ENCODE data around the gene CPEB3. TPM values are rescaled to one million over a fixed set of nuclear protein-coding genes. Genes with fewer than 3 reads are reported as not detected.
"Not testable (repeated sequence)": the region's sequence is repeated elsewhere in the genome, so short reads cannot be mapped to it uniquely, and the experiment has no call there.

Gene CPEB3
- total RNA-seq, 1 donor from 2014 or later, result 2.8 TPM

DNA sequence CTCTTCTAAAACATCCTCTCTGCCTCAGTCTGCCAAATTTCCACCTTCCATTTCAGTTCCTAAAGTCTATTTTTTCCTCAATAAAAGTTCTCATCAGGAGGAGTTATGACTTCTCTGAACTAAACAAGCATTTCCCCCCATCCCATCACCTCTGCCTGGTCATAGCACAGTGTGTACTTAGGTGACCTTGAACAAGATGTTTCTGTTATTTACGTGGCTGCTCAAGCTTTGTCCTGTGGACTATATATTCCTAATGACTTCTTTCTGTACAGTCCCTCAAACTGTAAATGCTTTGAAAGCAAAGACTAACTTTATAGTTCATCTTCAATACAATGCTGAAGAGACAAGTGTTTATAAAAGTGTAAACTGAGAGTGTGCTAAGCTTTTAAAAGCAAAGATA lies 166.9 kb downstream of the CPEB3 start:
- Histone ChIP-seq H3K27ac (peak overlapping the region; percentile 74 to 80), H3K9me3 (no peaks in the 10 kb centered on the region), H3K27me3 (no peaks in the 10 kb centered on the region), H3K4me3 (no peak overlapping the region), H3K4me1 (peaks cover 12 to 41% of the 10 kb centered on the region in 2 donors), H3K36me3 (no peaks in the 10 kb centered on the region)
- TF ChIP-seq, protein P1, sequence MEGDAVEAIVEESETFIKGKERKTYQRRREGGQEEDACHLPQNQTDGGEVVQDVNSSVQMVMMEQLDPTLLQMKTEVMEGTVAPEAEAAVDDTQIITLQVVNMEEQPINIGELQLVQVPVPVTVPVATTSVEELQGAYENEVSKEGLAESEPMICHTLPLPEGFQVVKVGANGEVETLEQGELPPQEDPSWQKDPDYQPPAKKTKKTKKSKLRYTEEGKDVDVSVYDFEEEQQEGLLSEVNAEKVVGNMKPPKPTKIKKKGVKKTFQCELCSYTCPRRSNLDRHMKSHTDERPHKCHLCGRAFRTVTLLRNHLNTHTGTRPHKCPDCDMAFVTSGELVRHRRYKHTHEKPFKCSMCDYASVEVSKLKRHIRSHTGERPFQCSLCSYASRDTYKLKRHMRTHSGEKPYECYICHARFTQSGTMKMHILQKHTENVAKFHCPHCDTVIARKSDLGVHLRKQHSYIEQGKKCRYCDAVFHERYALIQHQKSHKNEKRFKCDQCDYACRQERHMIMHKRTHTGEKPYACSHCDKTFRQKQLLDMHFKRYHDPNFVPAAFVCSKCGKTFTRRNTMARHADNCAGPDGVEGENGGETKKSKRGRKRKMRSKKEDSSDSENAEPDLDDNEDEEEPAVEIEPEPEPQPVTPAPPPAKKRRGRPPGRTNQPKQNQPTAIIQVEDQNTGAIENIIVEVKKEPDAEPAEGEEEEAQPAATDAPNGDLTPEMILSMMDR (IDR thresholded peaks at IDR 0.05), result no peak
- DNase-seq (ENCODE audit: low spot score in 2 of 2), result no peak
- intact Hi-C loops (cut with DNase I), result loop anchor here (2.0 kb wide), 1 partner anchor 19 kb away; no protein-coding TSS in a partner anchor

DNA sequence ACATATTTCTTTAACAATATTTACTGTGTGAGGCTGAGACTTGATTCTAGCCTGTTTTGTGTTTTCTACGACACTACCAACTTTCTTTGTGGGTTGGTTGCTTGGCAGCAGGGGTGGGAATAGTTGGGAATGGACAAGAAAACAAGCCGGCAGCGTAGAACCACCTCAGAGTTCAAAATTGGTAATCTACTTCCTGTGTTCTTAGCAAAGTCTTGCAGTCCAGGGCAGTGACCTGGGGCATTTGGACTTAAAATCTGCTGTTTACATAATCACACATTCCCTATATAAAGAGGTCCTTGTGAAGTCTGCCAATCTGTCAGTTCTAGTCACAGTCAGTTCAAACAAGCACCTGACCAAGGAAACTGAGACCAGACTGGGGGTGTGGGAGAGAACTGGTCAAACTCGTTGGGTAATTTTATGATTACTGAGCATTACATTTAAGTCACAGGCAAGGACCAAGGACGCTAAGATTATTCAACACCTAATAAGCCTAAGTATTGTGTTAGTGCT lies 167.9 kb downstream of the CPEB3 start:
- DNase-seq (ENCODE audit: low spot score in 2 of 2), result peak in 1 of 2 donors; percentile 70
- H3K27me3 ChIP-seq, result no peaks in the 10 kb centered on the region
- peak overlapping the region; percentile 74 to 80 for H3K27ac ChIP-seq
- no peaks in the 10 kb centered on the region for H3K9me3 ChIP-seq
- no peaks in the 10 kb centered on the region for H3K36me3 ChIP-seq
- TF ChIP-seq, protein P1 (IDR thresholded peaks at IDR 0.05), result no peak
- H3K4me1 ChIP-seq, result peaks cover 12 to 41% of the 10 kb centered on the region in 2 donors
- H3K4me3 ChIP-seq, result no peak overlapping the region
- intact Hi-C loops (cut with DNase I), result no loop called here

DNA sequence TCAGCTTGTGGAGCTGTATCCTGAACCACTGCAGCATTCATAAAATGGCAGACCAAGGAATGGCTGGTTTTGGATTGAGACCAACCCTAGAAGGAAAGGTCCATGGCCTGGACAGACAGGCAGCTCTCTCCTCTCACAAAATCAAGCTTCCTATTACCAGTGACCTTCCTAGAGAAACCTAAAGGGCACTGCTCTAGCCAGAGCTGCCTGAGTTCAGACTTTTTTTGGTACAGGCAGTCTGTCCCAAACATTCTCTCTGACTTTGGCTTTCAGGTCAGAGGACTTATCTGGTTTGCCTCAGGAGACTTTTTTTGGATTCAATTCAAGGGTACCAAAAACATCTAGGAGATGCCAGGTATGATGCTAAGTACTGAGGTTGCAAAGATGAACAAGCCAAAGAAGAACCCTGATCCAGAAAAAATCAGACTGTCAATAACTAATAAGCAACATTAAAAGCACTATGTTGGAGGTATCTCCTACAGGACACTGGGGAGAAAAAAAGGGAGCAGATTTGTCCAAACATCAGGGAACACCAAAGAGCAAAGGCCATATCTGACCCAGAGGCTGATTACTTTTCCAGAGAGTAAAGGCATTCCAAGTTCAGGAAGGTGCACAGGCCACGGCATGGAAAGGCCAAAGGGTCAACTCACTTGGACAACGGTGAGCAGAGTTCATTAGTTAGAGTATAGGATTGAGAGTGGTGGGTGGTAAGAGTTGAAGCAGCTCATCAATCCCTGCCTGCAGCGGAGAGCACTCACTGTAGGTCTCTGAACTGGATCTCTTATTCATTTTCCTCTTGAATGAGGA lies 169.0 kb downstream of the CPEB3 start:
- Histone ChIP-seq H3K27me3 (no peaks in the 10 kb centered on the region), H3K4me1 (peaks cover 12 to 41% of the 10 kb centered on the region in 2 donors), H3K9me3 (no peaks in the 10 kb centered on the region), H3K36me3 (no peaks in the 10 kb centered on the region), H3K4me3 (no peak overlapping the region), H3K27ac (peak overlapping the region; percentile 74 to 80)
- TF ChIP-seq, protein P1 (IDR thresholded peaks at IDR 0.05), result no peak
- intact Hi-C loops (cut with DNase I), result no loop called here
- no peak for DNase-seq (ENCODE audit: low spot score in 2 of 2)

DNA sequence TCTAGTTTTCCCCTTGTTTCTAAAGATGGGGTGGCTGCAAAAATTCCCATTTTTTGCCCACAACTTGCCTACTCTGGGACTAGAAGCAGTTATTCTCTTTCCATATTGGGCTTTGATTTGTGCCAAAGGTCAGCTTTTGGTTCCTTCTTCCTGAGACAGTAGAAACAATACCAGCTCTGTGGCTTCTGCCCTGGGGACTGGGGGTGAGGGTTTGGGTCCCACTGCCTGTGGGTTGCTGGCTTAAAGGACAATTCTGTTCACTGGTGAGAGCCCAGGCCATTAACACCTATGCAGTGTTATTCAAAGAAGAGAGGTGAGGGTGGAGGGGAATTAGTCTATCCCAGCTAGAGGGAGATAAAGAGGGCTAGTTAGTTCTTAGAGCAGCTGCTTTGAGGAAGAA lies 171.5 kb downstream of the CPEB3 start:
- H3K4me1 ChIP-seq, result peaks cover 2 to 25% of the 10 kb centered on the region in 2 donors
- H3K9me3 ChIP-seq, result no peaks in the 10 kb centered on the region
- intact Hi-C loops (cut with DNase I), result no loop called here
- TF ChIP-seq, protein P1 (IDR thresholded peaks at IDR 0.05), result no peak
- no peak for DNase-seq (ENCODE audit: low spot score in 2 of 2)
- H3K27me3 ChIP-seq, result no peaks in the 10 kb centered on the region
- H3K36me3 ChIP-seq, result no peaks in the 10 kb centered on the region
- no peak overlapping the region for H3K4me3 ChIP-seq
- no peak overlapping the region for H3K27ac ChIP-seq

DNA sequence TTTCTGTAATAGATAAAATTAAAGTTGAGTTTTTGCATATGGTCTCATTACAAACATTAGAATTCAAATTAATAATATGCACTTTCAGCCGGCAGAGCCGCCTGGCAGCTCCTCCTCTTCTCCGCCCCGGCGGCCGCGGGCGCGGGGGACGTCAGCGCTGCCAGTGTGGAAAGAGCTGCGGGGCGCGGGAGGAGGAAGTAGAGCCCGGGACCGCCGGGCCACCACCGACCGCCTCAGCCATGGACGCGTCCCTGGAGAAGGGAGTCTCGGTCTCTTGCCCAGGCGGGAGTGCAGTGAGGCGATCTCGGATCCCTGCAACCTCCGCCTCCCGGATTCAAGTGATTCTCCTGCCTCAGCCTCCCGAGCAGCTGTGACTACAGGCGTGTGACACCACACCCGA lies 176.0 kb downstream of the CPEB3 start:
- intact Hi-C loops (cut with DNase I); H3K27me3 ChIP-seq; H3K9me3 ChIP-seq; H3K36me3 ChIP-seq; H3K4me3 ChIP-seq; H3K27ac ChIP-seq; DNase-seq (ENCODE audit: low spot score in 2 of 2): not testable (repeated sequence)
- H3K4me1 ChIP-seq, result peaks cover 3 to 17% of the 10 kb centered on the region in 2 donors

DNA sequence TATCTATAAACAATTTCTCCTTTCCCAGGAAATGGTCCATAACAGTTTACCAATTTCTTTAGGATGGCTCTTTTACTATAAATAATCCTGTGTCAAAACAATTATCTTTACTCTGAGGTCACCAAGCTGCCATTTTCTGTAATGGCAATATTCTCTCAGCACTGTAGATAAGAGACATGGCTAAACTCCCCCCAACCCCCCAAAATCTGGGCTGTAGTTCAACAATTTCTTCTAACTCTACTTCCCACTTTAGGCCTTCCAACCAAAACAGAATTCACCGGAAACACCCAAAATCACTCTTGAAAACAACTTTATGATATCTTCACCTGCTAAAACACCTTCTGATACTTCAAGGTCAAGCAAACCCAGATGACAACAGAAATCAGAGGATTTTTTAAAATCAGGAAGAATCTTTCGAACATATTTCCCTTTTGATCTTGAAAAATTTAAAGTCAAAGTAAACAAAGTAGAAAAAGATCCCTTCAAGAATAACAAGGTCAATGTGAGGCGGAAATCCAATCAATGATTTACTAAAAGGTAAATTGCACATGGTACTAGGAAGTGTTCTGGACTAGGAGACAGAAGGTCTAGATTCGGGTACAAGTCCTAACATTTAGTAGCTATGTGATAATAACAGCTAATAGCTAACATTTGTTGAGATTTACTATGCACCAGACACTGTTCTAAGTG lies 176.8 kb downstream of the CPEB3 start:
- TF ChIP-seq, protein P1 (IDR thresholded peaks at IDR 0.05), result no peak
- Histone ChIP-seq H3K9me3 (no peaks in the 10 kb centered on the region), H3K36me3 (no peaks in the 10 kb centered on the region), H3K4me3 (no peak overlapping the region), H3K27ac (no peak overlapping the region), H3K4me1 (peaks cover 3 to 17% of the 10 kb centered on the region in 2 donors), H3K27me3 (no peaks in the 10 kb centered on the region)
- intact Hi-C loops (cut with DNase I), result no loop called here
- no peak for DNase-seq (ENCODE audit: low spot score in 2 of 2)
